Measurements from ENCODE around the gene RBKS. TPM values are rescaled to one million over a fixed set of nuclear protein-coding genes. Genes with fewer than 3 reads are reported as not detected.

The RBKS gene
- total RNA-seq, 4 donors from 2014 or later: 6.9 to 10.6 (median 8.1) TPM

GRCh38 chr2:27842894-27843293 lies 47.3 kb downstream of the RBKS start:
- H3K27ac ChIP-seq: no peak overlapping the region
- H3K4me3 ChIP-seq (replicated peaks in 1 of 3): no peak overlapping the region
- TF ChIP-seq POLR2A (IDR thresholded peaks at IDR 0.05) (no peak), CTCF (IDR thresholded peaks at IDR 0.05) (no peak)
- no peaks in the 10 kb centered on the region for H3K4me1 ChIP-seq
- 90 to 91% methylated on average over 5 of the region's 5 CpGs for WGBS, 2 donors
- no peaks in the 10 kb centered on the region for H3K27me3 ChIP-seq
- H3K9me3 ChIP-seq: no peaks in the 10 kb centered on the region
- intact Hi-C loops (cut with DNase I): no loop called here
- peaks cover 0 to 4% of the 10 kb centered on the region in 2 donors for H3K36me3 ChIP-seq
- DNase-seq: no peak

GRCh38 chr2:27839022-27839618 lies 51.1 kb downstream of the RBKS start:
- Histone ChIP-seq H3K27ac (no peak overlapping the region), H3K9me3 (no peaks in the 10 kb centered on the region), H3K4me3 (replicated peaks in 1 of 3) (no peak overlapping the region), H3K4me1 (no peaks in the 10 kb centered on the region), H3K36me3 (no peaks in the 10 kb centered on the region), H3K27me3 (no peaks in the 10 kb centered on the region)
- TF ChIP-seq POLR2A (IDR thresholded peaks at IDR 0.05) (no peak), CTCF (IDR thresholded peaks at IDR 0.05) (no peak)
- intact Hi-C loops (cut with DNase I): no loop called here
- 59 to 88% methylated on average over 3 of the region's 3 CpGs for WGBS, 2 donors
- no peak for DNase-seq

- H3K9me3 ChIP-seq: no peaks in the 10 kb centered on the region
- TF ChIP-seq CTCF (IDR thresholded peaks at IDR 0.05) (no peak), POLR2A (IDR thresholded peaks at IDR 0.05) (no peak)
- H3K4me3 ChIP-seq (replicated peaks in 1 of 3): no peak overlapping the region
- no peak for DNase-seq
- H3K4me1 ChIP-seq: no peaks in the 10 kb centered on the region
- intact Hi-C loops (cut with DNase I): no loop called here
- no peak overlapping the region for H3K27ac ChIP-seq
- H3K36me3 ChIP-seq: no peaks in the 10 kb centered on the region
- no peaks in the 10 kb centered on the region for H3K27me3 ChIP-seq
Measured at GRCh38 chr2:27838502-27838901, 51.7 kb downstream of the RBKS start.

- no peak for TF ChIP-seq CTCF (IDR thresholded peaks at IDR 0.05)
- no peak for TF ChIP-seq POLR2A (IDR thresholded peaks at IDR 0.05)
- Histone ChIP-seq H3K27ac (no peak overlapping the region), H3K4me3 (replicated peaks in 1 of 3) (no peak overlapping the region), H3K4me1 (no peaks in the 10 kb centered on the region), H3K27me3 (no peaks in the 10 kb centered on the region), H3K36me3 (peaks cover 0 to 2% of the 10 kb centered on the region in 2 donors), H3K9me3 (no peaks in the 10 kb centered on the region)
- intact Hi-C loops (cut with DNase I): no loop called here
- no peak for DNase-seq
- WGBS, 2 donors: 55 to 73% methylated on average over 1 of the region's 1 CpG
Measured at GRCh38 chr2:27833931-27834330, 56.3 kb downstream of the RBKS start.

- Histone ChIP-seq H3K27ac (no peak overlapping the region), H3K4me3 (replicated peaks in 1 of 3) (no peak overlapping the region), H3K4me1 (no peaks in the 10 kb centered on the region), H3K27me3 (no peaks in the 10 kb centered on the region), H3K9me3 (no peaks in the 10 kb centered on the region), H3K36me3 (peaks cover 0 to 2% of the 10 kb centered on the region in 2 donors)
- intact Hi-C loops (cut with DNase I): no loop called here
- 73 to 77% methylated on average over 2 of the region's 2 CpGs for WGBS, 2 donors
- TF ChIP-seq POLR2A (IDR thresholded peaks at IDR 0.05) (no peak), CTCF (IDR thresholded peaks at IDR 0.05) (no peak)
- no peak for DNase-seq
Measured at GRCh38 chr2:27832396-27832795, 57.8 kb downstream of the RBKS start.

Data from thyroid gland (tissue), 4 donors.